Tibial nerve (tissue), 4 donors: ENCODE data around the gene FXYD6.

Experiments
- CTCF ChIP-seq, 5 experiments: fragments of 200-600 bp in 3 of 5; fragments of 450-650 bp in 2 of 5; sonication (generic) in 3 of 5; IDR thresholded peaks; one replicate each; pipeline ENCODE4 v1.5.1; 2016 to 2019; ENCODE audit warnings: antibody characterized with exemption in 5 of 5, mild to moderate bottlenecking in 3 of 5, moderate library complexity in 2 of 5
- EP300 ChIP-seq, 2 donors: sonication (generic); formaldehyde crosslinking; IDR thresholded peaks; one replicate each; pipeline ENCODE4 v1.6.1; 2017; ENCODE audit warnings: antibody characterized with exemption in 2 of 2, mild to moderate bottlenecking in 1 of 2
- POLR2A ChIP-seq, 2 donors: fragments of 450-650 bp; IDR thresholded peaks; one replicate each; pipeline ENCODE4 v1.6.1; 2017; ENCODE audit warnings: antibody characterized with exemption in 2 of 2, mild to moderate bottlenecking in 2 of 2, moderate library complexity in 2 of 2

- TF ChIP-seq CTCF (IDR thresholded peaks at IDR 0.05): no peak
- no peak for TF ChIP-seq POLR2A (IDR thresholded peaks at IDR 0.05)
- TF ChIP-seq EP300 (IDR thresholded peaks at IDR 0.05): no peak
Observed at GRCh38 chr11:117824571-117825537, 51.6 kb downstream of the FXYD6 start, which contains the start of gene FXYD2.
